ENCODE results near the gene HSFX3. TPM values are rescaled to one million over a fixed set of nuclear protein-coding genes. Genes with fewer than 3 reads are reported as not detected.

The HSFX3 gene
- total and polyA plus RNA-seq, 2 of the 13 experiments (the other 11 are each of a cell fraction or from before 2014, with no cell fraction given), result not detected

GRCh38 chrX:149516604-149517003 lies 33.1 kb downstream of the HSFX3 start:
- Histone ChIP-seq H3K36me3 (replicated peaks in 1 of 2; ENCODE audit: control insufficient read depth in 1 of 2, insufficient read depth in 2 of 2, low read length in 2 of 2) (no peaks in the 10 kb centered on the region), H2AFZ (ENCODE audit: low read length) (no peak overlapping the region), H3K79me2 (ENCODE audit: insufficient read depth, low read length) (no peaks in the 10 kb centered on the region), H3K4me1 (ENCODE audit: insufficient read depth, low read length) (peaks cover 10% of the 10 kb centered on the region; the same call in 1 of the 2 replicates), H3K4me3 (replicated peaks in 1 of 3; ENCODE audit: insufficient read depth in 1 of 3, low read depth in 2 of 3, low read length in 3 of 3) (no peak overlapping the region), H3K9me3 (ENCODE audit: low read length) (no peaks in the 10 kb centered on the region), H3K4me2 (ENCODE audit: low read depth, low read length) (no peak overlapping the region), H3K27ac (ENCODE audit: extremely low read length, insufficient read depth, low read length) (no peak overlapping the region), H4K20me1 (ENCODE audit: insufficient read depth, low read length) (no peaks in the 10 kb centered on the region), H3K9ac (ENCODE audit: insufficient read depth, low read depth, low read length) (no peak overlapping the region), H3K27me3 (ENCODE audit: control insufficient read depth in 1 of 2, insufficient read depth in 2 of 2, low read length in 2 of 2) (no peaks in the 10 kb centered on the region)
- DNase-seq (ENCODE audit: low spot score), result no peak
- CTCF ChIA-PET (ENCODE audit: low intra/inter-chr PET ratio, low total read pairs), result no interaction called here
- intact Hi-C loops (cut with micrococcal nuclease; ENCODE audit: unreplicated experiment) (no loop called here), in situ Hi-C loops (cut with HindIII; ENCODE audit: extremely low pct_ligation_motif_present, low pct_unique_long_range_greater_than_20kb) (no loop called here)
- no TSS peak for BruUV-seq (replicated peaks)
- no peak for ATAC-seq
- 30% methylated on average over 2 of the region's 2 CpGs for WGBS (ENCODE audit: low lambda C conversion rate)
- no peak for FAIRE-seq
- TF ChIP-seq SP1 (IDR thresholded peaks at IDR 0.05) (no peak), SP1 (CRISPR knock-in tag; IDR thresholded peaks at IDR 0.05) (no peak), ATF7 (IDR thresholded peaks at IDR 0.05) (no peak), ATF7 (CRISPR knock-in tag; IDR thresholded peaks at IDR 0.05) (no peak)
- POLR2A ChIA-PET, result no interaction called here

DNA sequence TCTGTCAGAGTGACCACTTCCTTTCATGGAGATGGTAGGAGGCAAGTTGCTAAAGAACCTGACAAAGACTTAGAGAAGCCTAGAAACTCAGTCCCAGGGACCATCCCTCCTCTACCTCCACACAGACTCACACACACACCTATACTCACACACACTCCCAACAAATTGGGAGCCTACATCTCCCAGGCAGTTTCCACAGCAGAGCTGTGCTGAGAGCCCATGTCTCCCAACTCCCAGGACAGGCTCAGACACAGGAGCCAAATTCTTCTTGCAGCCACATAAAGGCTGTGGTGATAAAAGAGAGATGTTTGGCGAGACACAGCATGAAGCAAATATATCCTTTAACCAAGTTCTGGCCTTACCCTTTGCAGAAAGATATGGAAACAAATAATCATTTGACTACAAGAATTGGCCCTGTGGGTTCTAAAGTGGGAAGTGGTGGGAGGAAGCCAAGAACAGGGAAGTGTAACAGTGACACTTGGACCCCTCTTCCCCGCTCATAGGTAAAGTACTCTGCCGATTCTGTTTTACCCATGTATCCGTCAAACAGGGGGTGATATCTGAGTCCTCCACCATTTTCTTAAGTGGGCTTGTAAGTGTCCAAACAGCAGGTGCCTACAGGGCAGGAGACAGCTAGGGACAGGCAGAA lies 33.6 kb downstream of the HSFX3 start:
- no peak for DNase-seq (ENCODE audit: low spot score)
- Histone ChIP-seq H3K36me3 (replicated peaks in 1 of 2; ENCODE audit: control insufficient read depth in 1 of 2, insufficient read depth in 2 of 2, low read length in 2 of 2) (no peaks in the 10 kb centered on the region), H3K27me3 (ENCODE audit: control insufficient read depth in 1 of 2, insufficient read depth in 2 of 2, low read length in 2 of 2) (no peaks in the 10 kb centered on the region), H4K20me1 (ENCODE audit: insufficient read depth, low read length) (no peaks in the 10 kb centered on the region), H3K9me3 (ENCODE audit: low read length) (no peaks in the 10 kb centered on the region), H3K4me1 (ENCODE audit: insufficient read depth, low read length) (peaks cover 10% of the 10 kb centered on the region; the same call in 1 of the 2 replicates), H3K9ac (ENCODE audit: insufficient read depth, low read depth, low read length) (no peak overlapping the region), H3K4me3 (replicated peaks in 1 of 3; ENCODE audit: insufficient read depth in 1 of 3, low read depth in 2 of 3, low read length in 3 of 3) (no peak overlapping the region), H2AFZ (ENCODE audit: low read length) (no peak overlapping the region), H3K4me2 (ENCODE audit: low read depth, low read length) (no peak overlapping the region), H3K79me2 (ENCODE audit: insufficient read depth, low read length) (no peaks in the 10 kb centered on the region), H3K27ac (ENCODE audit: extremely low read length, insufficient read depth, low read length) (no peak overlapping the region)
- ChIA-PET CTCF (ENCODE audit: low intra/inter-chr PET ratio, low total read pairs) (no interaction called here), POLR2A (no interaction called here)
- 89% methylated on average over 4 of the region's 4 CpGs for WGBS (ENCODE audit: low lambda C conversion rate)
- FAIRE-seq, result no peak
- ATAC-seq, result no peak
- in situ Hi-C loops (cut with HindIII; ENCODE audit: extremely low pct_ligation_motif_present, low pct_unique_long_range_greater_than_20kb), result no loop called here
- no TSS peak for BruUV-seq (replicated peaks)
- TF ChIP-seq ZSCAN30 (CRISPR knock-in tag; IDR thresholded peaks at IDR 0.05) (no peak), ZNF510 (CRISPR knock-in tag; IDR thresholded peaks at IDR 0.05; ENCODE audit: low read depth) (no peak), GABPB1 (CRISPR knock-in tag; IDR thresholded peaks at IDR 0.05) (no peak), CAMTA2 (CRISPR knock-in tag; IDR thresholded peaks at IDR 0.05; ENCODE audit: borderline replicate concordance) (no peak), ATF1 (CRISPR knock-in tag; IDR thresholded peaks at IDR 0.05) (no peak), ZNF75D (CRISPR knock-in tag; IDR thresholded peaks at IDR 0.05; ENCODE audit: borderline replicate concordance) (no peak)
- intact Hi-C loops (cut with micrococcal nuclease; ENCODE audit: unreplicated experiment), result no loop called here
